Endometrium (tissue), 2 donors: ENCODE results near the gene RAB23.

Experiments used
- FAIRE-seq: peaks from 2 replicates; lab custom pipeline; 2012; peaks lifted over from hg19 to GRCh38; lab: Jason Lieb, UNC
- donor health status: control.
- donor health status: control.

Gene RAB23

GRCh38 chr6:57180596-57180995 is 41.5 kb downstream of the RAB23 start:
- FAIRE-seq, result no peak

DNA sequence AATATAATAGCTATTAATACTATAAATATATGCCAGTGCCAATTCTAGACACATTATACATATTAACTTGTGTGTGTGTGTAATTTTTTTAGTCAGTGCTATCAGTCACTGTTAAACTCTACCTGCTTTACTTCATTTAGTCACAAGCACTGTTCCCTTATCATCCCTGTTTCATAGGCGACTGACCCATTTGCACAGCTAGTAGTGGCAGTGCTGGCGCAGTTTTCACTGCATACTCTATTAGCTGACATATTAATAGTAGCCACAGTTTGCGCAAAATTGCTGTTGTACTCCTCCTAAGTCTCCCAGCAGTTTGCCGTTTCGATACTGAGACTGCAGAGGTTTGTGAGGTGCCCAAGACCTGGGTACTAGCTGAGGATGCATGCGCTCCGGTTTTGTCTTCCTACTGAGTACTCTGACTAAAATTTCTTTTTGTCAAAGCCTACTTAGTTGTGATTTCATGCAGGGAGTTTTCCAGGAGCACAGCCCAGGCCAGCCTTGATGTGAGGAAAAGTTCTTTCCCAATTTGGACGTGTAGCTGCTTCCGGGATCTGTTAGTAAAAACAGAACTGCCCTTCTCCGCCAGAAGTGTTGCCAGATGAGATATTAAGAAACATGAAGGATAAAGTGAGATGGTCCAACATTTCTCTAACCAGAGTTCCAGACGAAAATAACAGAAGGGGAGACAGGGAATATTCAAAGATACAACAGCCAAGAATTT is 44.4 kb downstream of the RAB23 start:
- FAIRE-seq, result no peak

GRCh38 chr6:57174511-57174907 is 47.6 kb downstream of the RAB23 start:
- no peak for FAIRE-seq

- peak; percentile 8 for FAIRE-seq
Observed at GRCh38 chr6:57173886-57174510, 48.1 kb downstream of the RAB23 start.

GRCh38 chr6:57173056-57173885 is 48.8 kb downstream of the RAB23 start:
- FAIRE-seq, result no peak

GRCh38 chr6:57172136-57173055 is 49.7 kb downstream of the RAB23 start, which contains the start of gene BAG2:
BAG2 (plus strand) TSS chr6:57172326; CDS start chr6:57172698, 372 bp downstream.
- no peak for FAIRE-seq

DNA sequence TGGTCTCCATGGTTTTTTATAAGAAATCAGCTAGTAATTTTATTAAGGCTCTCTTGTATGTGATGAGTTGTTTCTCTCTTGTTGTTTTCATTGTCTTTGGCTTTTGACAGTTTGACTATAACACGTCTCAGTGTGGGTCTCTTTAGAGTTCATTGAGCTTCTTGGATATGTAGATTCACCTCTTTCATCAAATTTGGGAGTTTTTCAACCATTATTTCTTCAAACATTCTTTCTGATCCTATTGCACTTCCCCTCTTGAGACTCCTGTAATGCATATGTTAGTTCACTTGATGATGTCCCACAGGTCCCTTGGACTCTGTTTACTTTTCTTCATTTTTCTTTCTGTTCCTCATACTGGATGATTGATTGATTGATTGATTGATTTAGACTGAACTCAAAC is 57.0 kb downstream of the RAB23 start:
- no peak for FAIRE-seq

DNA sequence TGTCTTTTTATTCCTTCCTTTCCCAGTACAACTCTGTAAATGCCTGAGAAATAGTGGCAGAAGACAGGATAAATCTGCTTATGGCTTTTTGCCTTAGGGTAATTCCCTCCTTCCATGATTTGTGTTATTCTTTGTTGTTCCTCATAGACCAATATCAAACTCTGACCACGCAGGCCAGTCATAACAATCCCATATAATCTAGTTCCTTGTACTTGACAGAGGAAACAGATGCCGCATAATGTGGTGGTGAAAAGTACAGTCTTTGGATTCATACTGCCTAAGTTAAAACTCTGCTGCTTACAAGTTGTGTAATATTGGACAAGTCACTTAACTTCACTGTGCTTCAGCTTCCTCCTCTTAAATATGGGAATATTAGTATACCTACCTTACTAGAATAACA is 58.2 kb downstream of the RAB23 start:
- no peak for FAIRE-seq

DNA sequence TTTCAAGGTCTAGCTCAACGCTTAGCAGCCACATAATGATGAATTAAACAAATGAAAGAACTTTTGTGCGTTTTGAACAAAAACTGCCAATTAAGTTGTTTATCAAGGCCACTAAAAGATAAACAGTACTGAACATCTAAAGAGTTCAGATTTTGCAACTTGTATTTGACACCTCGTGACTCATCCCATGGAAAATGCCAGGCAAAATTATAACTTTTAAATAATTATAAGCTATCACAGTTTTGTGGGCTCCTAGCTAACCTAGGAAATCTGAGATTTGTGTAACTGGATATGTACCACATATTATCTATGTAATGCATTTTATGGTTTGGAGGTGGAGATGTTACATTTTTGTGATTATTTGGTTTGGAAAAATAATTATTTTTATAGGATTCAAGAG is 59.6 kb downstream of the RAB23 start:
- no peak for FAIRE-seq

DNA sequence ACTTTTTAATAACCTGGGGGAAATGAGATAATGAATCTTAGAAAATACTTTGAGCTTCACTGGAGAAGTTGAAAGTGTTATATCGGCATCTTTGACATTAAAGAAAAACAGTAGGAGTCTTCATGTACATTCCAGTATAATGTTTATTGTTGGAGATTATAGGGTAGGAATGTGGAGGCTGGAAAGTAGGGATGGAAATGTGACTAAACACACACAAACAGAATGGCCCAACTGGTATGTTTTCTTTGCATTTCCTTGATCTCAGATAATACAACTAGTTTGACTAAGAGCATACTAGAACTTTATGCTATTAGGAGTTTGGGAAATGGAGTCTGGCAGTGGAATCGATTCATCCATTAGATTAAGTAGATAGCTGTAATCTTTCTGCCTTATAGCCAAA is 60.1 kb downstream of the RAB23 start:
- FAIRE-seq, result no peak

GRCh38 chr6:57159127-57159526 is 63.0 kb downstream of the RAB23 start:
- no peak for FAIRE-seq

- no peak for FAIRE-seq
Observed at GRCh38 chr6:57158658-57159057, 63.4 kb downstream of the RAB23 start.

- no peak for FAIRE-seq
Observed at GRCh38 chr6:57147955-57148858, 73.9 kb downstream of the RAB23 start.

DNA sequence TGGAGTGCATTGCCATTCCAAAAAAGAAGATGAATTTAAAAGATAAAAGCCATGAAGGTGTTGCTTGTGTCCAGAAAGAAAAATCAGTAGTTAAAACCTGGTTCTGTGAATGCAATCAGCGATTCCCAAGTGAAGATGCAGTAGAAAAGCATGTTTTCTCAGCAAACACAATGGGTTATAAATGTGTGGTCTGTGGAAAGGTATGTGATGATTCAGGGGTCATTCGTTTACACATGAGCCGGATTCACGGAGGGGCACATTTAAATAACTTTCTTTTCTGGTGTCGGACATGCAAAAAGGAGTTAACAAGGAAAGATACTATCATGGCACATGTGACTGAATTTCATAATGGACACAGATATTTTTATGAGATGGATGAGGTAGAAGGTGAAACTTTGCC is 74.7 kb downstream of the RAB23 start:
- FAIRE-seq, result no peak

DNA sequence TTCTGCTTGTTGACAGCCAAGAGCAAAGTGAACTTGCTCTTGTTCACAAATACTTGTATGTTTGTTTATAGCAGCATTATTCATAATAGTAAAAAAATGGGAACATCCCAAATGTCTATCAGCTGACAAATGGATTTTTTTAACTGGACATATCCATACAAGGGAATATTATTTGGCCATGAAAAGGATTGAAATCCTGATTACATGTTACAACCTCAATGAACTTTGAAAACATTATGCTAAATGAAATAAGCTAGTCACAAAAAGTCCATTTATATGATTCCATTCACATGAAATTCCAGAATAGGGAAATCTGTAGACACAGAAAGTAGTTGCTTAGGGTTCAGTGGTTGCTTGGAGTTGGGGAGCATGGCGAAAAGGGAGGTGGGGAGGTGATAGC is 78.4 kb downstream of the RAB23 start:
- FAIRE-seq, result no peak

- FAIRE-seq, result peak; percentile 12
Observed at GRCh38 chr6:57142178-57142525, 80.0 kb downstream of the RAB23 start.

DNA sequence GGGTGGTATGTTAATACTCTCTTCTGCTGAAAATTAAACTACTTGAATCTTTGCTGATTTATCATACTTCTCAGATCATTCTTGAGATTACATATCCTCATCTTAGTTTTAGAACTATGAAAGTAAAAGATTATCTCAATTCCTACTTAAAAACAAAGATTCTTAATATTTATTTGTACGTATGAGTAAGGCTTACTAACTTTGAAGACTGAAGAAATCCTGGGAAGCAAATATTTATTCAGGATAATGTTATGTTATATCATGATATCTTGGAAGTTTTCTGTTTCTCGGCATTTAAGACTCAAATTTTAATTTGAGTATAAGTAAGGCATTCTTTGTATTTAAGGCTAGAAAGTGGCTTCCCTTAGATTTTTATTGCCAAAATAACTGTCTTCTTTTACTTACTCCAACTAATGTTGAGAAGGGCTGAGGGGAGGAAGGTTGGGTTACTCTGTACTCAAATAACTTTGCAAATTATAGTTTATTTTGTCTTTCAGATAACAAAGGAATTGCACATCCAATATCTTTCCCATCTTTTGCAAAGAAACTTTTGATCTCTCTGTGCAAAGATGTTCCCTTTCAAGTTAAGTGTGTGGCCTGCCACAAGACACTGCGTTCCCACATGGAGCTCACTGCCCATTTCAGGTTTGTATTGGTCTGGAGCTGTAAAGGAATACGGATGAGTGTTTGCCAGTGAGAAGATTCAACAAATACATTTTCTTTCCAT is 80.5 kb downstream of the RAB23 start:
- FAIRE-seq, result peak; percentile 53

GRCh38 chr6:57138026-57138425 is 84.1 kb downstream of the RAB23 start:
- no peak for FAIRE-seq

GRCh38 chr6:57137350-57137749 is 84.8 kb downstream of the RAB23 start:
- no peak for FAIRE-seq
